Bladder microvascular endothelial cell (primary cell): Measurements from ENCODE around the gene H2BK1. TPM values are rescaled to one million over a fixed set of nuclear protein-coding genes. Genes with fewer than 3 reads are reported as not detected.

Experiments used
- total RNA-seq: library from RNA; depleted of rRNA; stranded (reverse); fragments of >200 nt; gene quantifications from 2 replicates; pipeline ENCODE4 v1.2.3, GENCODE V29; 2014

H2BK1 gene
- not detected in 2 replicates for total RNA-seq

DNA sequence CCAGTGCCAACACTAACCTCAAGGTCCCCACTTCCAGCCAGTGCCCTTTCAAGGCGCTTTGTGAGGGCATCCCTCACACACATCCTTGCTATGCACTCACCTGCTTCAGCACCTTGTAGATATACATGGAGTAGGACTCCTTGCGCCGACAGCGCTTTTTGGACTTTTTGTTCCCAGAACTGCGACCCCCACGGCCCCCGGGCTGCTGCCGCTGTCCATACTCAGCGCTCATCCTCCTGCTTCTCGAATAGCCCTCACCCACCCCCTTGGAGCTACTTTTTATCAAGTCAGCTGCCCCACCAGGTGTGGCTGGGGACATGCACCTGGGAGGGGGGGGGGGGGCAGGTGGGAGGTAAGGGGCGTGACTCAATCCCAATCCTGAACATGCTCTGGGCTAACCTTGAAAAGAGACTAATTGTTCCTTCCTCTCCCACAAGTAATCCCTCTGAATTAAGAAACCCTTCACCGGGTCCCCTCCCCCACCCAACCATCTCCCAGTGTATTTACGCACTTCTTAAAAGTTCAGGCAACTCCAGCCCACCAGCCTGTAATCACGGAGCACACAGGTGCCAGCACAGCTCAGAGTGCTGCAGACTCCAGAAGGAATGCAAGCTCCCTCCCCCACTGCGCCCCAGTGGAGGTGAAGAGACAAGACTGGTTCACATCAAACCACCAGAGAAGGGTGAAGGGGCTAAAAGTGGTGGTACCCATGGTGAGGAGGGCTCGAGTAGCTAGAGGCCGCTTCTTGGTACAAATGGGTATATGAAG is at the start of gene H2BK1:
H2BK1 (minus strand) TSS at position 402 of the 768 bp plus-strand sequence; CDS start at position 232, 170 bp downstream.

DNA sequence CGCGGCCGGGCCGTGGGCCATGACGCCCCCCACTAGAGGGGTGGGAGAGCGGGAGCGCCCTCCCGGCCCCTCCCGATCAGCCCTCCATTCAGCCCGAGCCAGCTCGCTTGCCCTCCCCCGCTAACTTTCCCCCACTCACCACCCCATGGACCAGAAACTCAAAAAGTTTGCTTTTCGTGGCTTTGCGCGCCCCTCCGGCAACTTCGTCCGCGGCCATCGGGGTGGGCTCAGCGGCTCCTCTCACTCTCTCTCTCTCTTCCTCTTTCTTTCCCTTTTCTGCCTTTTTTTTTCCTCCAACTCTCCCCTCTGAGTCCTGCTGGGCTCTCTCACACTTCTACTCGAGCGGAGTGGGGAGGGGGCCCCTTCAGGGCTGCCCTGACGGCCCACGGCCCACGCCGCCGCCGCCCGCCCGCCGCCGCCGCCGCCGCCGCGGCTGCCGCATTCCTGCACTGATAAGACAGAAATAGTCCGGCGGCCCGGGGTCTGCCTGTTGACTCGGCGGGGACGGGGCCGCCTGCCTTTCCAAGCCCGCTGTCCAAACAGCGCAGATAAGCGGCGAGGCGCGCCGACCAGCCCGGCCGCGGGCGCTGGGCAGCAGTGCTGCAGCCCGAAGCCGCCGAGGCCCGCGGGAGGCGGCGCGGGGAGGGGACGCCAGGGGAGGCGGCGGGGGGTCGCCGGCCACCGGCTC is 38.2 kb upstream of the H2BK1 start, which contains the start of gene SMARCD3:
SMARCD3 (minus strand) TSS at position 349 of the 688 bp plus-strand sequence; CDS start at position 217, 132 bp downstream.

GRCh38 chr7:151232091-151232916 is 22.0 kb upstream of the H2BK1 start, which contains the start of gene CHPF2:
Gene CHPF2 (plus strand): TSS chr7:151232483. CDS start chr7:151234012, 1,529 bp downstream.

DNA sequence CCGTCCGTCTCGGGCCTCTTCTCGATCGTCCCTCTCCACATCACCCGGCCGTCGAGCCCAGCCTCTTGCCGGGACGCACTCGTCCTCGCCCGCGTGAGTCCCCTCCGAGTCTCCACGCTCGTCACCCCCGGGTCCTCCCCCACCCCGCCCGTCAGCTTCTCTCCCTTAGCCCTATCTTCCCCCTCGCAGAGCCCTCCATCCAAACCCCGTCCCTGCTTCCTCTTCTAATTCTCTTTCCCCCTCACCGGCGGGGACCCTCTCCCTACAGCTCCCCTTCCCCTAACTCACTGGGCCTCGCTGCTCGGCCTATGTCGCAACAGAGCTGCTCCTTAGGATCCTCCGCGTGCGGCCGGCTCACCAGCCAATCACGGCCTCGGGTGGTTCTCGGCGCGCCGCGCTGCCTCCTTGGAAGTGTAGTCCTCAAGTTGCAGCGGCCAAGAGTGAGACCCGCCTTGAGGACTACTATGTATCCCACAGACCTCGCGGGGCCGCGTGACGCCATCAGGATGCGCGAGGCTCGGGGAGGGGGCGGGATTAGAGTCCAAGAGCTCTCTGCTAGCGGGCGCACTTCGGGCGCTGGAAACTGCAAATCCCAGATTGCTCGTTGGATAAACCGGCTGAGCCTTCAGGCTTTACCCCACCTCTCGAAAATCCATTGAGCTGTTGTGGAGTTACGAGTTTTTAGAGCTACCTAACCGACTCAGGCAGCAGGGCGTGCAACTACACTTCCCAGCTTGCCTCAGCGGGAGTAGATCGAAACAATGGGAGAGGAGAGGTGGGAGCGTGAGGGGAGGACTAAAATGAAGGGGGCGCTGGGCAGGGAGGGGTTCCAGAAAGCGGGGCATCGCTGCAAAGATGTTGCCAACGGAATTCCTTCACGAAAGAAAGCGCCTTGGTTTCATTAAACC is 16.8 kb upstream of the H2BK1 start, which contains the start of gene ABCF2:
ABCF2 (minus strand) TSS at position 331 of the 908 bp plus-strand sequence. CDS start 747 bp downstream, outside the sequence.

DNA sequence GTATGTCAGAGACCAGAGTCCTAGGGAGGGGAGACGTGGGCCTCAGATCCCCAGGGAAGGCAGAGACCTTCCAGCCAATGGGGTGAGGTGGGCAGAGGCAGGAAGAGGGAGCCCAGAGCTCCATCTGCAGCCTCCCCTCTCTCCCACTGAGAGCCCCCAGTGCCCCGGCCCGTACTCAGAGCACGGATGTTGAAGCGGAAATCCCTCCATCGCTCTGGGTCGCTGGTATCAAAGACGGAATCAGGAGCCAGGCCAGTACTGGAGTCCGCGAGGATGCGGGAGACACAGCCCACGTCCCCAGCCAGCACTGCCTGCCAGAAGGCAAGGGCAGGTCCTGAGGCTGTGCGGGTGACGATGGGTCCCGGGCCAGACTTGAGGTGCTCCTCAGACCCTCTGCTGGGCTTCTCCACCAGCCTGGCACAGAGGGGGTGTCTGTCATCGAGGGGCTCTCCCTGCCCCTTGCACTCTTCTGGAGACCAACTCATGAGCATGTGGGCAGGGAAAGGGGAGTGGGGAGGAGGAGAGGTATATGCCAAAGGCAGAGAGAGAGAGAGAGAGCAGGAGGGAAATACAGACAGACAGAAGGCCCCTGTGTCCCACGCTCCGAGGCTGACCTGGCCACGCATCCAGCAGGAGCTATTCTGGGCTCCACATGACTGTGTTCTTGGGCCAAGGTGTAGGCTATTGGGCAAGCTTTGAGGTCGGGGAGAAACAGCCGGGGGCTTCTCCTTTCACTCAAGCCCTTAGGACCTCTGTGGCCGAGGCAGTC is 23.5 kb downstream of the H2BK1 start, which contains the start of gene ASB10:
ASB10 (minus strand) TSS at position 611 of the 769 bp plus-strand sequence; CDS start at position 491, 120 bp downstream.

DNA sequence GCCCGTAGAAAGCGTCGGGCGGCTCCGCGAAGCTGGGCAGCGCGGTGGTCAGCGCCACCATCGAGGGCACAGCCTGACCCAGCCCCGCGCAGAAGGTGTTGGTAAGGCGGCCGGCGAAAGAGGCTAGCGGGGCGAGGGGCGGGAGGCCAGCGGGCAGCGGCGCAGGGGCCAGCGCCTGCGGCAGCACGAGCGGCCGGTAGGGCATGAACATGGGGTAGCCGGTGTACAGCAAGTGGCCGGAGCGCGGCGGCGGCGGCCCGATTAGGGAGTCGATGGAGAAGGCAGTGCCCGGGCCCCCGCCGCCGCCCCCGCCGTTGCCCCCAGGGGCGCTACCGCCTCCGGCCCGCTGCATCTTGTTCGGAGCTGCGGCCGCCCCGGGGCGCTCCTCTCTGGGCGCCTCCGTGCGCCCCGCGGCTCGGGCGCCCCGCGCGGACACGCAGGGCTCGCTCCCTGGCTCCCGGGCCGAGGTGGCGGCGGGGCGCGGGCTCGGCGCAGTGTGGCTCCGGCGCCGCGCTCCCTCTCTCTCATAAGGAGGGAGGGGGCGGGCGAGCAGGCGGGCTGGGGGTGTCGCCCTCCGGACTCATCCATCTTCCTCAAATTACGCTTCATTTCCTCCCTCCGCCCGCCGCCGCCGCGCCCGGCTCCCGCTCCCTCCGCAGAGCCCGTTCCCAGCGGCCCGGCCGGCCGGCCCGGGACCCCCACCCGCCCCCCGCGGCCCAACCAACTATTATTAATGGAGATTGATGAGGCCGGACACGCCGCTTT is 42.9 kb downstream of the H2BK1 start, which contains the start of gene GBX1:
GBX1 (minus strand) TSS at position 498 of the 765 bp plus-strand sequence; CDS start at position 352, 146 bp downstream.

Other genes with a start within 250 kb of the H2BK1 start
- 0.06 TPM in 1 of 2 replicates, not detected in the other for gene KCNH2, start 232.2 kb downstream of the H2BK1 start, total RNA-seq
- 20.9 and 58.7 TPM in 2 replicates for gene NOS3, start 219.5 kb downstream of the H2BK1 start, total RNA-seq
- 0.19 TPM in 1 of 2 replicates, not detected in the other for gene ATG9B, start 186.0 kb downstream of the H2BK1 start, total RNA-seq
- gene ABCB8, start 182.0 kb downstream of the H2BK1 start, total RNA-seq, result 14.6 and 26.1 TPM in 2 replicates
- gene ASIC3, start 162.0 kb downstream of the H2BK1 start, total RNA-seq, result 0.16 and 0.44 TPM in 2 replicates
- gene CDK5, start 152.6 kb downstream of the H2BK1 start, total RNA-seq, result 16.8 and 18.6 TPM in 2 replicates
- 59.6 and 131 TPM in 2 replicates for gene SLC4A2, start 150.9 kb downstream of the H2BK1 start, total RNA-seq
- gene FASTK, start 129.7 kb downstream of the H2BK1 start, total RNA-seq, result 38.2 and 54.8 TPM in 2 replicates
- gene TMUB1, start 127.0 kb downstream of the H2BK1 start, total RNA-seq, result 16.5 and 16.8 TPM in 2 replicates
- 51.2 and 63.9 TPM in 2 replicates for gene AGAP3, start 124.0 kb downstream of the H2BK1 start, total RNA-seq
- not detected in 2 replicates for gene GBX1, start 42.8 kb downstream of the H2BK1 start, total RNA-seq
- gene ASB10, start 23.2 kb downstream of the H2BK1 start, total RNA-seq, result not detected in 2 replicates
- 44.2 and 53.0 TPM in 2 replicates for gene ABCF2, start 16.7 kb upstream of the H2BK1 start, total RNA-seq
- gene CHPF2, start 22.0 kb upstream of the H2BK1 start, total RNA-seq, result 28.3 and 62.9 TPM in 2 replicates
- gene SMARCD3, start 38.2 kb upstream of the H2BK1 start, total RNA-seq, result 0.97 and 1.9 TPM in 2 replicates
- 30.6 and 52.4 TPM in 2 replicates for gene NUB1, start 131.3 kb upstream of the H2BK1 start, total RNA-seq
- gene WDR86, start 199.6 kb upstream of the H2BK1 start, total RNA-seq, result 0.16 TPM in 1 of 2 replicates, not detected in the other
- not detected in 2 replicates for gene CRYGN, start 229.7 kb upstream of the H2BK1 start, total RNA-seq